SK-N-SH (cell line): ENCODE measurements around the gene TBCCD1. TPM values are rescaled to one million over a fixed set of nuclear protein-coding genes. Genes with fewer than 3 reads are reported as not detected.
"Not testable (repeated sequence)": the region's sequence is repeated elsewhere in the genome, so short reads cannot be mapped to it uniquely, and the experiment has no call there.

Experiments used
- CTCF ChIA-PET: fragments of 300-600, 350-600 bp; formaldehyde crosslinking; extraction: SDS; loops from one replicate; lab custom pipeline; 2021; lab: Yijun Ruan, JAX
- POLR2A ChIA-PET: fragments of 350-600 bp; sonication (Branson Sonifier 250); formaldehyde crosslinking; extraction: SDS; loops from one replicate; lab custom pipeline; 2020; ENCODE audit warnings: antibody characterized with exemption, inconsistent platforms; lab: Yijun Ruan, JAX
- DNase-seq: peaks from one replicate; pipeline ENCODE4 v3.0.0; 2012
- H2AFZ ChIP-seq: fragments of 200-600 bp; sonication (generic); 2 replicates; pipeline ENCODE4 v1.8.1; 2016; ENCODE audit warnings: antibody characterized with exemption, mild to moderate bottlenecking, low read depth
- H3F3A ChIP-seq: fragments of 200-600 bp; sonication (generic); replicated peaks from 2 replicates; pipeline ENCODE3; 2016; ENCODE audit warnings: antibody characterized with exemption, mild to moderate bottlenecking; ENCODE audit not compliant: insufficient read depth
- H3K27ac ChIP-seq, 2 experiments: fragments of 200-500 bp in 1 of 2; fragments of 200-600 bp in 1 of 2; sonication (Bioruptor generic) in 1 of 2; sonication (generic), shearing (Covaris generic) in 1 of 2; 2 replicates each; pipeline versions ENCODE4 v1.5.1 to v1.6.1; 2014 to 2016; ENCODE audit warnings: low read depth in 2 of 2, inconsistent platforms in 1 of 2, low read length in 1 of 2, mild to moderate bottlenecking in 1 of 2, mixed read lengths in 1 of 2
- H3K27me3 ChIP-seq: fragments of 200-600 bp; sonication (generic), shearing (Covaris generic); 2 replicates; pipeline ENCODE4 v1.6.1; 2016; ENCODE audit warnings: mixed run types; ENCODE audit not compliant: insufficient read depth
- H3K36me3 ChIP-seq, 2 experiments: fragments of 200-500 bp in 1 of 2; fragments of 200-600 bp in 1 of 2; sonication (Bioruptor generic) in 1 of 2; sonication (generic) in 1 of 2; replicated peaks in 1 of 2; 2 replicates each; pipeline versions ENCODE3 to v1.5.1; 2014 to 2016; ENCODE audit warnings: low read length in 1 of 2, mild to moderate bottlenecking in 1 of 2; ENCODE audit not compliant: insufficient read depth in 2 of 2, control insufficient read depth in 1 of 2
- H3K4me1 ChIP-seq, 2 experiments: fragments of 200-500 bp in 1 of 2; fragments of 200-600 bp in 1 of 2; sonication (Bioruptor generic) in 1 of 2; sonication (generic), shearing (Covaris generic) in 1 of 2; 2 replicates each; pipeline versions ENCODE4 v1.5.1 to v1.6.1; 2014 to 2016; ENCODE audit warnings: low read depth in 1 of 2, low read length in 1 of 2, mixed run types in 1 of 2; ENCODE audit not compliant: insufficient read depth in 2 of 2, control insufficient read depth in 1 of 2
- H3K4me2 ChIP-seq: fragments of 200-600 bp; sonication (generic), shearing (Covaris generic); 2 replicates; pipeline ENCODE4 v1.6.1; 2017; ENCODE audit warnings: mixed run types
- H3K4me3 ChIP-seq, 2 experiments: fragments of 200-500 bp in 1 of 2; fragments of 200-600 bp in 1 of 2; sonication (Bioruptor generic) in 1 of 2; sonication (generic), shearing (Covaris generic) in 1 of 2; 2 replicates each; pipeline versions ENCODE4 v1.5.1 to v1.8.1; 2014 to 2016; ENCODE audit warnings: low read depth in 2 of 2, inconsistent platforms in 1 of 2, low read length in 1 of 2, mild to moderate bottlenecking in 1 of 2, mixed read lengths in 1 of 2, moderate library complexity in 1 of 2
- H3K79me2 ChIP-seq: fragments of 200-600 bp; sonication (generic); 2 replicates; pipeline ENCODE4 v1.8.1; 2017; ENCODE audit warnings: mild to moderate bottlenecking; ENCODE audit not compliant: insufficient read depth
- H3K9ac ChIP-seq: fragments of 200-600 bp; sonication (generic); 2 replicates; pipeline ENCODE4 v1.6.1; 2017; ENCODE audit warnings: mixed run types
- H3K9me2 ChIP-seq: fragments of 200-600 bp; sonication (generic); 2 replicates; pipeline ENCODE4 v1.6.1; 2017; ENCODE audit warnings: mixed run types
- H3K9me3 ChIP-seq: fragments of 200-600 bp; sonication (generic); 2 replicates; pipeline ENCODE4 v1.6.1; 2017; ENCODE audit warnings: mixed run types, mild to moderate bottlenecking, moderate library complexity
- H4K20me1 ChIP-seq: fragments of 200-600 bp; sonication (generic); 2 replicates; pipeline ENCODE4 v1.6.1; 2017; ENCODE audit warnings: mild to moderate bottlenecking, mixed run types; ENCODE audit not compliant: insufficient read depth
- CHD2 ChIP-seq: fragments of 150-350 bp; IDR thresholded peaks from 2 replicates; pipeline ENCODE4 v1.6.1; 2018; ENCODE audit warnings: low read length; ENCODE audit not compliant: partially characterized antibody
- ELF1 ChIP-seq: IDR thresholded peaks from 2 replicates; pipeline ENCODE4 v1.4.0; 2012
- EP300 ChIP-seq, 2 experiments: IDR thresholded peaks; 2 replicates each; pipeline versions ENCODE4 v1.4.0 to v1.6.1; 2012; ENCODE audit warnings: borderline replicate concordance in 1 of 2, low read depth in 1 of 2, low read length in 1 of 2
- FOXM1 ChIP-seq: IDR thresholded peaks from 2 replicates; pipeline ENCODE4 v1.4.0; 2012; ENCODE audit warnings: low read depth, mild to moderate bottlenecking
- GATA2 ChIP-seq: sonication (generic); formaldehyde crosslinking; IDR thresholded peaks from 2 replicates; pipeline ENCODE4 v1.5.0; 2020; ENCODE audit warnings: mild to moderate bottlenecking, missing genetic modification reagents
- JUND ChIP-seq: IDR thresholded peaks from 2 replicates; pipeline ENCODE4 v1.4.0; 2012
- MEF2A ChIP-seq: IDR thresholded peaks from 2 replicates; pipeline ENCODE4 v1.4.0; 2012; ENCODE audit warnings: low read depth, borderline replicate concordance
- NRF1 ChIP-seq: IDR thresholded peaks from 2 replicates; pipeline ENCODE4 v1.6.1; 2012; ENCODE audit warnings: low read depth, mild to moderate bottlenecking, low read length
- RFX5 ChIP-seq: IDR thresholded peaks from 2 replicates; pipeline ENCODE4 v1.6.1; 2012; ENCODE audit warnings: mild to moderate bottlenecking, improper control_type of control experiment, low read length
- RXRA ChIP-seq: IDR thresholded peaks from 2 replicates; pipeline ENCODE4 v1.4.0; 2012; ENCODE audit warnings: low read depth, mild to moderate bottlenecking, borderline replicate concordance
- SIN3A ChIP-seq: IDR thresholded peaks from 2 replicates; pipeline ENCODE4 v1.6.1; 2012; ENCODE audit warnings: low read depth, mild to moderate bottlenecking, low read length, moderate library complexity, borderline replicate concordance
- SMC3 ChIP-seq: IDR thresholded peaks from 2 replicates; pipeline ENCODE4 v1.6.1; 2012; ENCODE audit warnings: low read depth, low read length, improper control_type of control experiment
- TAF1 ChIP-seq: IDR thresholded peaks from 2 replicates; pipeline ENCODE4 v1.6.1; 2012; ENCODE audit warnings: low read depth, mild to moderate bottlenecking, low read length, moderate library complexity, borderline replicate concordance
- TCF12 ChIP-seq: IDR thresholded peaks from 2 replicates; pipeline ENCODE4 v1.4.0; 2012
- WGBS: methylation state at CpG from one replicate; pipeline ENCODE4 v1.1.6; 2017; ENCODE audit warnings: low lambda C conversion rate; 5-methylcytosine and 5-hydroxymethylcytosine counted together
- polyA plus RNA-seq, 3 experiments: library from polyadenylated mRNA; depleted of rRNA; stranded (reverse); fragments of >200 nt; gene quantifications; 2 replicates each; pipeline ENCODE4 v1.2.3, GENCODE V29; 2012
- TF ChIP-seq, protein P1 (sequence below): IDR thresholded peaks from 2 replicates; pipeline ENCODE4; 2012
- TF ChIP-seq, protein P2 (sequence below): fragments of 200-600 bp; sonication (generic); IDR thresholded peaks from 2 replicates; pipeline ENCODE4 v1.6.1; 2017; ENCODE audit warnings: antibody characterized with exemption, mild to moderate bottlenecking, moderate library complexity
- TF ChIP-seq, protein P3 (sequence below): IDR thresholded peaks from 2 replicates; pipeline ENCODE4 v1.4.0; 2012; ENCODE audit warnings: low read depth, borderline replicate concordance
- TF ChIP-seq, protein P4 (sequence below): IDR thresholded peaks from 2 replicates; pipeline ENCODE4 v1.4.0; 2012; ENCODE audit warnings: low read depth, borderline replicate concordance

TBCCD1 gene
- polyA plus RNA-seq, 1 of the 3 experiments (the other 2 are of a cell fraction), result 6.5 TPM

DNA sequence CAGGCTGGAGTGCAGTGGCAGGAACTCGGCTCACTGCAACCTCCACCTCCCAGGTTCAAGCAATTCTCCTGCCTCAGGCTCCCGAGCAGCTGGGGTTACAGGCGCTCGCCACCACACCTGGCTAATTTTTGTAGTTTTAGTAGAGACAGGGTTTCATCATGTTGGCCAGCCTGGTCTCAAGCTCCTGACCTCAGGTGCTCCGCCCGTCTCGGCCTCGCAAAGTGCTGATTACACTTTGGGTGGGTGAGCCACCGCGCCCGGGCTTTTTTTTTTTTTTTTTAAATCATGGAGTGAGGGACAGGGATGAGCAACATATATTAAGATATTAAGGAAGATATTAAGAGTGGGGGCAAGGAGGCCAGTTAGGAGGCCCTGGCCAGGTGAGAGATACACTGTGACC is 2.2 kb upstream of the TBCCD1 start:
- H3K9me2 ChIP-seq, H3K27me3 ChIP-seq, H4K20me1 ChIP-seq, DNase-seq, H3F3A ChIP-seq, H3K9me3 ChIP-seq, POLR2A ChIA-PET, H3K27ac ChIP-seq: not testable (repeated sequence)
- WGBS, result 67% methylated on average over 11 of the region's 11 CpGs
- Histone ChIP-seq H3K4me3 (peak overlapping the region; percentile 86 to 96), H3K36me3 (peaks cover 15 to 22% of the 10 kb centered on the region in 2 experiments), H3K9ac (peak overlapping the region; percentile 70; the same call in 1 of the 2 replicates), H3K4me2 (peak overlapping the region; percentile 97), H3K79me2 (peaks cover 49% of the 10 kb centered on the region), H2AFZ (peak overlapping the region; percentile 94; the same call in 1 of the 2 replicates), H3K4me1 (peaks cover 16 to 17% of the 10 kb centered on the region in 2 experiments)
- CTCF ChIA-PET, result interaction anchor here (1.1 to 1.4 kb wide), 2 partner anchors 253 to 460 kb away, joined by 3 read pairs; no protein-coding TSS in a partner anchor

DNA sequence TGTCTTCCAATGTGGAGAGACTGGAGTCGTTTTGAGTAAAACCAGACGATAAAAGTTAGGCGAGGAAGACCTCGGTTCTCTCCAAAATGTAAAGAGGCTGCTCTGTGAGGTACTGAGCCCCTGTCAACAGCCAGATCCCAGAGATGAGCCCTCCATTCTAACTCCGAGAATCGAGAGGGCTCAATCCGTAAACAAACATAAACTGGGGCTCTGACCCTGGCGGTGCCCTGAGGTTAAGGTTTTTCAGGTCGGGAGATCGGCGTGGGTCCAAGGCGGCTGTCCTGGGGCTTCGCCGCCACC is 417 bp downstream of the TBCCD1 start:
- Histone ChIP-seq H3K9me3 (no peaks in the 10 kb centered on the region), H3K4me1 (peaks cover 13 to 16% of the 10 kb centered on the region in 2 experiments), H3K79me2 (peaks cover 42% of the 10 kb centered on the region), H3F3A (peaks cover 3% of the 10 kb centered on the region), H4K20me1 (no peaks in the 10 kb centered on the region), H3K9me2 (no peaks in the 10 kb centered on the region), H3K27me3 (no peaks in the 10 kb centered on the region), H3K4me3 (peak overlapping the region; percentile 94), H2AFZ (peak overlapping the region; percentile 100), H3K27ac (peak overlapping the region; percentile 45 to 80; a peak in 3 of 4 replicates), H3K4me2 (peak overlapping the region; percentile 81), H3K36me3 (peaks cover 0 to 9% of the 10 kb centered on the region in 2 experiments), H3K9ac (peak overlapping the region; percentile 78)
- DNase-seq, result no peak
- TF ChIP-seq TCF12, result no peak
- TF ChIP-seq, protein P1, sequence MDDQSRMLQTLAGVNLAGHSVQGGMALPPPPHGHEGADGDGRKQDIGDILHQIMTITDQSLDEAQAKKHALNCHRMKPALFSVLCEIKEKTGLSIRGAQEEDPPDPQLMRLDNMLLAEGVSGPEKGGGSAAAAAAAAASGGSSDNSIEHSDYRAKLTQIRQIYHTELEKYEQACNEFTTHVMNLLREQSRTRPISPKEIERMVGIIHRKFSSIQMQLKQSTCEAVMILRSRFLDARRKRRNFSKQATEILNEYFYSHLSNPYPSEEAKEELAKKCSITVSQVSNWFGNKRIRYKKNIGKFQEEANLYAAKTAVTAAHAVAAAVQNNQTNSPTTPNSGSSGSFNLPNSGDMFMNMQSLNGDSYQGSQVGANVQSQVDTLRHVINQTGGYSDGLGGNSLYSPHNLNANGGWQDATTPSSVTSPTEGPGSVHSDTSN, result no peak
- TF ChIP-seq SIN3A, result no peak
- TF ChIP-seq, protein P2, sequence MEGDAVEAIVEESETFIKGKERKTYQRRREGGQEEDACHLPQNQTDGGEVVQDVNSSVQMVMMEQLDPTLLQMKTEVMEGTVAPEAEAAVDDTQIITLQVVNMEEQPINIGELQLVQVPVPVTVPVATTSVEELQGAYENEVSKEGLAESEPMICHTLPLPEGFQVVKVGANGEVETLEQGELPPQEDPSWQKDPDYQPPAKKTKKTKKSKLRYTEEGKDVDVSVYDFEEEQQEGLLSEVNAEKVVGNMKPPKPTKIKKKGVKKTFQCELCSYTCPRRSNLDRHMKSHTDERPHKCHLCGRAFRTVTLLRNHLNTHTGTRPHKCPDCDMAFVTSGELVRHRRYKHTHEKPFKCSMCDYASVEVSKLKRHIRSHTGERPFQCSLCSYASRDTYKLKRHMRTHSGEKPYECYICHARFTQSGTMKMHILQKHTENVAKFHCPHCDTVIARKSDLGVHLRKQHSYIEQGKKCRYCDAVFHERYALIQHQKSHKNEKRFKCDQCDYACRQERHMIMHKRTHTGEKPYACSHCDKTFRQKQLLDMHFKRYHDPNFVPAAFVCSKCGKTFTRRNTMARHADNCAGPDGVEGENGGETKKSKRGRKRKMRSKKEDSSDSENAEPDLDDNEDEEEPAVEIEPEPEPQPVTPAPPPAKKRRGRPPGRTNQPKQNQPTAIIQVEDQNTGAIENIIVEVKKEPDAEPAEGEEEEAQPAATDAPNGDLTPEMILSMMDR, result no peak
- TF ChIP-seq JUND, result no peak
- no peak for TF ChIP-seq RXRA
- no peak for TF ChIP-seq CHD2
- ChIA-PET POLR2A (interaction anchor here (1.4 to 2.2 kb wide), 2 partner anchors 217 to 629 kb away, joined by 3 to 7 read pairs; partner anchors contain the start of genes EIF4A2 and TRA2B), CTCF (interaction anchor here (1.3 to 1.7 kb wide), 3 partner anchors 48 to 623 kb away, joined by 4 to 6 read pairs (median 4); no protein-coding TSS in a partner anchor)
- WGBS, result 5% methylated on average over 8 of the region's 14 CpGs

DNA sequence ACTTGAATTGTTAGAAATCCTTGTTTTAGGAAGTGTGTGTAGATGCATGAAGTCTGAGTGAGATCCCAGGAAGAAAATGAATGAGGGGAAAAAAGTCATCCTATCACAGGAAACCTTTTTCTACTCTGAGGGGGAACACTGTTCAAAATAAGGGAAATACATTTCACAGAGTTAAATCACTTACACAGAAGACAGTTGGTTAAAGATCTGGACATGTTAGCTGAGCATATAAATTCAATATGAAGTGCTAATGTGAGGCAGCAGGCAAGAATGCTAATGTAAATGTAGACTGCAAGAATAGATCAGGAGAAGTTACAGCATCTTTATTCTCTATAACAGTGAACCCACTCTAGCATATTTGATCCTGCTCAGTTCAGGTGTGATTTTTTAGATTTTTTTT is 2.6 kb downstream of the TBCCD1 start:
- no peaks in the 10 kb centered on the region for H3K27me3 ChIP-seq
- ChIA-PET CTCF (interaction anchor here (0.8 kb wide), 1 partner anchor 24 kb away, joined by 5 read pairs; no protein-coding TSS in a partner anchor), POLR2A (no interaction called here)
- no peaks in the 10 kb centered on the region for H4K20me1 ChIP-seq
- no peaks in the 10 kb centered on the region for H3K9me2 ChIP-seq
- no peak overlapping the region for H3K27ac ChIP-seq
- no peak for DNase-seq
- peaks cover 8% of the 10 kb centered on the region in 2 experiments; a peak in 2 of 4 replicates for H3K4me1 ChIP-seq
- H3K79me2 ChIP-seq, result peaks cover 37% of the 10 kb centered on the region
- no peak overlapping the region for H3K9ac ChIP-seq
- no peak overlapping the region for H3K4me3 ChIP-seq
- H3F3A ChIP-seq, result peaks cover 3% of the 10 kb centered on the region
- no peaks in the 10 kb centered on the region for H3K9me3 ChIP-seq
- H2AFZ ChIP-seq, result no peak overlapping the region
- H3K36me3 ChIP-seq, result peaks cover 2 to 9% of the 10 kb centered on the region in 2 experiments
- no peak overlapping the region for H3K4me2 ChIP-seq
- TF ChIP-seq GATA2 (CRISPR knock-in tag) (no peak), MEF2A (no peak), EP300 (IDR thresholded peaks at IDR 0.05; ENCODE audit: borderline replicate concordance in 1 of 2, low read depth in 1 of 2, low read length in 1 of 2) (no peak), RFX5 (no peak), TAF1 (no peak), ELF1 (no peak), SMC3 (no peak), NRF1 (no peak), JUND (no peak), RXRA (no peak), FOXM1 (no peak)
- TF ChIP-seq, protein P3, sequence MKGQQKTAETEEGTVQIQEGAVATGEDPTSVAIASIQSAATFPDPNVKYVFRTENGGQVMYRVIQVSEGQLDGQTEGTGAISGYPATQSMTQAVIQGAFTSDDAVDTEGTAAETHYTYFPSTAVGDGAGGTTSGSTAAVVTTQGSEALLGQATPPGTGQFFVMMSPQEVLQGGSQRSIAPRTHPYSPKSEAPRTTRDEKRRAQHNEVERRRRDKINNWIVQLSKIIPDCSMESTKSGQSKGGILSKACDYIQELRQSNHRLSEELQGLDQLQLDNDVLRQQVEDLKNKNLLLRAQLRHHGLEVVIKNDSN, result no peak
- TF ChIP-seq, protein P4, sequence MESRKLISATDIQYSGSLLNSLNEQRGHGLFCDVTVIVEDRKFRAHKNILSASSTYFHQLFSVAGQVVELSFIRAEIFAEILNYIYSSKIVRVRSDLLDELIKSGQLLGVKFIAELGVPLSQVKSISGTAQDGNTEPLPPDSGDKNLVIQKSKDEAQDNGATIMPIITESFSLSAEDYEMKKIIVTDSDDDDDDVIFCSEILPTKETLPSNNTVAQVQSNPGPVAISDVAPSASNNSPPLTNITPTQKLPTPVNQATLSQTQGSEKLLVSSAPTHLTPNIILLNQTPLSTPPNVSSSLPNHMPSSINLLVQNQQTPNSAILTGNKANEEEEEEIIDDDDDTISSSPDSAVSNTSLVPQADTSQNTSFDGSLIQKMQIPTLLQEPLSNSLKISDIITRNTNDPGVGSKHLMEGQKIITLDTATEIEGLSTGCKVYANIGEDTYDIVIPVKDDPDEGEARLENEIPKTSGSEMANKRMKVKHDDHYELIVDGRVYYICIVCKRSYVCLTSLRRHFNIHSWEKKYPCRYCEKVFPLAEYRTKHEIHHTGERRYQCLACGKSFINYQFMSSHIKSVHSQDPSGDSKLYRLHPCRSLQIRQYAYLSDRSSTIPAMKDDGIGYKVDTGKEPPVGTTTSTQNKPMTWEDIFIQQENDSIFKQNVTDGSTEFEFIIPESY, result no peak
